ENCODE measurements around the gene GLIPR2. TPM values are rescaled to one million over a fixed set of nuclear protein-coding genes. Genes with fewer than 3 reads are reported as not detected.
A peak's percentile ranks its signal among the peaks of the same experiment; 100 is the strongest.

The GLIPR2 gene
- total RNA-seq, 2 donors from 2014 or later, result 11.0 to 27.1 TPM

DNA sequence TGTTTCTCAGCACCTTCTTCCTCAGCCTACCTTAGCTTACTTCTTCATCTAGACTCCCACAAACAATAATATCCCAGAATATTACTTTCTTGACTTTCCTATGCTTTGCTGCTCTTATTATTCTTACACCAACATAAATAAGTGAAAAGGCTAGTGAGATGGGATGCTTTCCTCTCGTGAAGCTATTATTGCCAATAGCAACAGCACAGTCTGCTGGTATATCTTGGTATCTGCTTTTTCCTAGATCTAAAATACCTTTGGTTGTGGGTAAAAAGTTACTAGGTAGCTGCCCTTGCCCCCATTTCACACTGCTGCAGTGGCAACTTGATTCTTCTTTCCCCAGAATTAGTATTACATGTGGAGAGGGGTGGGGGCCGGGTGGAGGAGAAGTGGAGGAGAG is 26.1 kb upstream of the GLIPR2 start:
- no peaks in the 10 kb centered on the region for H3K4me1 Mint-ChIP-seq (ENCODE audit: low read depth in 2 of 2)
- no peaks in the 10 kb centered on the region for H3K27me3 Mint-ChIP-seq
- ATAC-seq (no peak), DNase-seq (ENCODE audit: low spot score) (no peak)
- no peaks in the 10 kb centered on the region for H3K36me3 Mint-ChIP-seq
- no peaks in the 10 kb centered on the region for H3K9me3 Mint-ChIP-seq
- H3K27ac Mint-ChIP-seq, result no peak overlapping the region
- no peak overlapping the region for H3K4me3 Mint-ChIP-seq

DNA sequence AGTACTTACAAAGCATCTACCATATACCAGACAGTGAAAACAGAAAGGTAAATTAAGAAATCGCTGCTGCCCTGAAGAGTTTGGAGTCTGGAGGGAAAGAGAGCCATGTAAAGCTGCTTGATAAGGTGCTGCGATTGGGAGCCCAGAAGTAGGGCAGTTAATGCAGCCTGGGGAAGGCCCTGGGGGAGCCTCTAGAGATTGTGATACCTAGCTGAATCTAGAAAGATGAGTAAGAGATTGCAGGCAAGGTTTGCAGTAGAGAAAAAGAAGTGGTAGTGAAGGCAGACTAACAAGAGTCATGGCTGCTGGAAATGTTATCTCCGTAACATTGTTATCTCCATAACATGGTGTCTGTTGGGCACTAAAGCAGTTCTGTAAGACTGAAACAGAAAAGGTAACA is 24.0 kb upstream of the GLIPR2 start:
- Mint-ChIP-seq H3K4me3 (no peak overlapping the region), H3K9me3 (no peaks in the 10 kb centered on the region), H3K27ac (no peak overlapping the region), H3K27me3 (no peaks in the 10 kb centered on the region), H3K36me3 (no peaks in the 10 kb centered on the region), H3K4me1 (ENCODE audit: low read depth in 2 of 2) (peaks cover 0 to 6% of the 10 kb centered on the region in 2 donors)
- DNase-seq (ENCODE audit: low spot score) (no peak), ATAC-seq (no peak)

- Mint-ChIP-seq H3K4me3 (no peak overlapping the region), H3K27me3 (no peaks in the 10 kb centered on the region), H3K27ac (no peak overlapping the region), H3K36me3 (no peaks in the 10 kb centered on the region), H3K4me1 (ENCODE audit: low read depth in 2 of 2) (peaks cover 0 to 6% of the 10 kb centered on the region in 2 donors), H3K9me3 (no peaks in the 10 kb centered on the region)
- no peak for DNase-seq (ENCODE audit: low spot score)
- ATAC-seq, result no peak
These were observed 22.5 kb upstream of the GLIPR2 start for GRCh38 chr9:36113999-36114398.

DNA sequence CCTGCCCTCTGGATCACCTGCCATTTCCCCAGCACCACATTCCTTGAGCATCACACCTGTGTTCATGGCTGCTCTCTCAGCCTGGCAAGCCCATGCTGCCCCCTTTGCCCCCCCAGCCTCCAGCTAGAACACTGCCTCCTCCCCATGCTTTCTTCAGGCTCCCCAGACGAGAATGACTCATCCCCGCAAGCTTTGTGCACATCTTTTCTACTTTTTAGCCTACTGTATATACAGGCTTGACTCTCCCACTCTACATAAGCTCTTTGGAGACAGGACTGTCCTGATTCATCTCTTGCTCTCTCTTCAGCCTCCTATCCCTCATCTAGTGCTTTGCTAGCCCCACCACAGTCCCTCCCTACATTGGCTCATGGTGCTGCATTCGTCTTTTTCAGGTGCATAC is 19.9 kb upstream of the GLIPR2 start:
- Mint-ChIP-seq H3K4me3 (no peak overlapping the region), H3K27ac (no peak overlapping the region), H3K9me3 (no peaks in the 10 kb centered on the region), H3K27me3 (no peaks in the 10 kb centered on the region), H3K4me1 (ENCODE audit: low read depth in 2 of 2) (peaks cover 0 to 6% of the 10 kb centered on the region in 2 donors), H3K36me3 (no peaks in the 10 kb centered on the region)
- ATAC-seq (no peak), DNase-seq (ENCODE audit: low spot score) (no peak)

DNA sequence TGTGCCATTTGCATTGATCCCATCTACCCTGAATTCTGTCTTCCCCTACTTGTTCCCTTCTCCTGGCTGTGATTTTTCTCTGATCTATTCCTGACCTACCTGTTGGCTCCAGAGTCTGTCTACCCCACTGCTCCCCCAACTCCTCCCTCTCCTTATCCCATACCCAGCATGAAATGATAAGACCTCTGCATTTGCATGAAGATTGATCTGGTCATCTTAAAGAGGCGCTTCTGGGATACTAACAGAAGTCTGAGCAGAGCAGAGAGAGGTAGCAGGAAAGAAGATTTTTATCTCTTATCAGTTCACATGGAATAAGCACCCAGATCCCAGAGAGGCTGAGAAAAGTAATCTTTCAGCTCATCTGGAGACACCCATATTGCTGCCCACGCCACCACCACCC is 18.3 kb upstream of the GLIPR2 start:
- H3K27me3 Mint-ChIP-seq, result no peaks in the 10 kb centered on the region
- H3K4me3 Mint-ChIP-seq, result no peak overlapping the region
- H3K36me3 Mint-ChIP-seq, result no peaks in the 10 kb centered on the region
- peaks cover 0 to 6% of the 10 kb centered on the region in 2 donors for H3K4me1 Mint-ChIP-seq (ENCODE audit: low read depth in 2 of 2)
- no peak overlapping the region for H3K27ac Mint-ChIP-seq
- ATAC-seq (no peak), DNase-seq (ENCODE audit: low spot score) (no peak)
- H3K9me3 Mint-ChIP-seq, result no peaks in the 10 kb centered on the region

GRCh38 chr9:36118706-36119105 is 17.8 kb upstream of the GLIPR2 start:
- DNase-seq (ENCODE audit: low spot score) (no peak), ATAC-seq (no peak)
- Mint-ChIP-seq H3K9me3 (no peaks in the 10 kb centered on the region), H3K27ac (no peak overlapping the region), H3K27me3 (no peaks in the 10 kb centered on the region), H3K4me1 (ENCODE audit: low read depth in 2 of 2) (peaks cover 0 to 6% of the 10 kb centered on the region in 2 donors), H3K4me3 (no peak overlapping the region), H3K36me3 (no peaks in the 10 kb centered on the region)

DNA sequence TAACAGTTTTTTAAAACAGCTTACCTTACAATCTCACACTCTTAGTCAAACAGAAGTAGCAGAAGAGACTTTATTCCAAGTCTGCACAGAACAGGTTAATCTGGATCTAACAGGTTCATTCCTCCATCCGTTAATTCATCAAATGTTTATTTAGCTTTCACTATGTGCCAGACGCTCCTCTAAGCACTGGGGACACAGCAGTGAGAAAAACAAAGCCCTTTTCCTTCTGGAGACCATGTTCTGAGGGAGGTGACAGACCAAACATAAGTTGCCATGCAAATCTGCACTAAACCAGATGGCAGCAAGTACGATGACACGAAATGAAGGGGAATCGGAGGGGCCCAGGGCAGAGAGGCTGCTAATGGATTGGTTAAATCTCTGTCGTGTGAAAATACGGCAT is 17.1 kb upstream of the GLIPR2 start:
- no peak overlapping the region for H3K4me3 Mint-ChIP-seq
- no peaks in the 10 kb centered on the region for H3K9me3 Mint-ChIP-seq
- no peaks in the 10 kb centered on the region for H3K27me3 Mint-ChIP-seq
- H3K27ac Mint-ChIP-seq, result no peak overlapping the region
- ATAC-seq (no peak), DNase-seq (ENCODE audit: low spot score) (no peak)
- no peaks in the 10 kb centered on the region for H3K36me3 Mint-ChIP-seq
- H3K4me1 Mint-ChIP-seq (ENCODE audit: low read depth in 2 of 2), result peaks cover 0 to 6% of the 10 kb centered on the region in 2 donors

GRCh38 chr9:36120705-36121104 is 15.8 kb upstream of the GLIPR2 start:
- Mint-ChIP-seq H3K27me3 (no peaks in the 10 kb centered on the region), H3K4me3 (no peak overlapping the region), H3K27ac (no peak overlapping the region), H3K36me3 (no peaks in the 10 kb centered on the region), H3K9me3 (no peaks in the 10 kb centered on the region), H3K4me1 (ENCODE audit: low read depth in 2 of 2) (peaks cover 0 to 10% of the 10 kb centered on the region in 2 donors)
- DNase-seq (ENCODE audit: low spot score) (no peak), ATAC-seq (no peak)

GRCh38 chr9:36121971-36122370 is 14.6 kb upstream of the GLIPR2 start:
- ATAC-seq (no peak), DNase-seq (ENCODE audit: low spot score) (no peak)
- Mint-ChIP-seq H3K27ac (no peak overlapping the region), H3K27me3 (no peaks in the 10 kb centered on the region), H3K9me3 (no peaks in the 10 kb centered on the region), H3K36me3 (no peaks in the 10 kb centered on the region), H3K4me3 (no peak overlapping the region), H3K4me1 (ENCODE audit: low read depth in 2 of 2) (peaks cover under 1 to 4% of the 10 kb centered on the region in 2 donors)

GRCh38 chr9:36123515-36123914 is 13.0 kb upstream of the GLIPR2 start:
- Mint-ChIP-seq H3K27ac (no peak overlapping the region), H3K9me3 (no peaks in the 10 kb centered on the region), H3K4me3 (no peak overlapping the region), H3K36me3 (no peaks in the 10 kb centered on the region), H3K27me3 (no peaks in the 10 kb centered on the region), H3K4me1 (ENCODE audit: low read depth in 2 of 2) (peaks cover 16 to 18% of the 10 kb centered on the region in 2 donors)
- DNase-seq (ENCODE audit: low spot score) (no peak), ATAC-seq (no peak)

DNA sequence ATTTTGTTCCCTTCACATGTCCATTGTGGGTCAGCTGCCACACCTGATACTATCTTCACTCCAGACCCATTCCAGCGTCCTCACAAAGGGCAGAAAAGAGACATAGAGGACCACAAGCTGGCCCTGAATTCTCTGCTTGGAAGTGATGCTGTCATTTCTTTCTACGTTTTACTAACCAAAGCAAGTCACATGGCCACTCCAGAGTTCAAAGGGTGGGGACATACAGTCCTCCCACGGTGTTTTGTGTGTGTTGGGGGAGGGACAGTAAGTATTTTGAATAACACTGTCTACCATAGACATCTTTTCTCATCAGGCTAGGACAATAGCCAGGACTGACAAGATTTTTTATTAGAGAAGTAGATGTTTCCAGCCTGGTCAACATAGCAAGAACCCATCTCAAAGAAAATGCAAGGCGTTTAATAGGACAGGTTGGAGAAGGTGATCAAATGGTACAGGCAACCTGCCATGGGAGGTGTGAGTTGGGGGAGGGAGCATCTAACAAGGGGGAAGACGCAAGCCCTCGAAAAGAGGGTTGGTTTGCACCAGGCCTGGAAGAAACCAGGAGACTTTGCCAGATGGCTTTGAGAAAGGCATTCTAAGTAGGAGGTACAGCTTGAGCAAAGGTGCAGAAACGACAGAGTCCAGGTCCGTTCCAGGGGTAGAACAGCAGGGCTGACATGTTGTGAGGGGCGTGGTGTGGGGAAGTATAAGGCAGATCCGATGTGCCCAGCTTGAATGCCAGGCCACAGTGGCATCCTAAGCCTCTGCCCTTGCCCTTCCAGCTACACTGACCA is 11.3 kb upstream of the GLIPR2 start:
- H3K36me3 Mint-ChIP-seq, result no peaks in the 10 kb centered on the region
- ATAC-seq (no peak), DNase-seq (ENCODE audit: low spot score) (no peak)
- H3K4me1 Mint-ChIP-seq (ENCODE audit: low read depth in 2 of 2), result peaks cover 16 to 18% of the 10 kb centered on the region in 2 donors
- H3K4me3 Mint-ChIP-seq, result no peak overlapping the region
- no peaks in the 10 kb centered on the region for H3K9me3 Mint-ChIP-seq
- no peak overlapping the region for H3K27ac Mint-ChIP-seq
- no peaks in the 10 kb centered on the region for H3K27me3 Mint-ChIP-seq

DNA sequence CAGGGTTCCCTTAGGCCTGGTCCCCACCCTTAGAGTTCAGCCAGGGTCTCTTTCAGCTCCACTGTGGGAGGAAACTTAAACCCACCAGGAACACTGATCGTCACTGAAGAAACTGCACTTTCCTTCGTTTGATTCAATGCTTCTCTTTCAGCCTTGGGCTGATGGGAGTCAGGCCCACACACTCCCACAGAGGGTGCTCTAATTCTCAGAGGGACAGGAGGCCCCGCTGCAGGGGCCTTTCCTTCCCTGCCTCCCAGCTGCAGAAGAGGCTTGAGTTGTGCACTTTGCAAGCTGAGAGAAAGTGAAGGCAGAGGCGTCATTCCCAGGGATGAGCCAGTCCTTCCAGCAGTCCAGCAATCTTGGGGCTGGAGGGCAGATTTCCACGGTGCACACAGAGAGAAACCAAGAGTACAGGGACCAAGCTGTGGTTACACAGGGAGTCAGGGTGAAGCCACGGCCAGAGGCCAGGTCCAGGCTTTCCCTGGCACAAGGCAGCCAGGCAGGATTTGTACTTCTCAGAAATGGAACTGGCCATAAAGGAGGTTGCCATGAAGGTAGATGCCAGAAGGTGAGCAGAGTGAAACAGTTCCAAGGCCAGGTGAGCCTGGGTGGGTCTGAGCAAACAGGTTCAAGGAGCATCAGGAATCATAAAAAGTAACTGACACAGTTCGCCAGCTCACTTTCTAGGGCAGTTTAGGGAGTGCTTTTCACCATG is 10.4 kb upstream of the GLIPR2 start:
- Mint-ChIP-seq H3K27me3 (no peaks in the 10 kb centered on the region), H3K27ac (no peak overlapping the region), H3K36me3 (no peaks in the 10 kb centered on the region), H3K4me1 (ENCODE audit: low read depth in 2 of 2) (peaks cover 16 to 18% of the 10 kb centered on the region in 2 donors), H3K9me3 (no peaks in the 10 kb centered on the region), H3K4me3 (no peak overlapping the region)
- no peak for ATAC-seq
- no peak for DNase-seq (ENCODE audit: low spot score)

GRCh38 chr9:36127652-36128244 is 8.8 kb upstream of the GLIPR2 start:
- no peak for DNase-seq (ENCODE audit: low spot score)
- Mint-ChIP-seq H3K27me3 (no peaks in the 10 kb centered on the region), H3K4me1 (ENCODE audit: low read depth in 2 of 2) (peaks cover 16 to 18% of the 10 kb centered on the region in 2 donors), H3K27ac (peak overlapping the region in 1 of 2 donors; percentile 5), H3K9me3 (no peaks in the 10 kb centered on the region), H3K4me3 (no peak overlapping the region), H3K36me3 (no peaks in the 10 kb centered on the region)
- ATAC-seq, result peak; percentile 38 to 61

DNA sequence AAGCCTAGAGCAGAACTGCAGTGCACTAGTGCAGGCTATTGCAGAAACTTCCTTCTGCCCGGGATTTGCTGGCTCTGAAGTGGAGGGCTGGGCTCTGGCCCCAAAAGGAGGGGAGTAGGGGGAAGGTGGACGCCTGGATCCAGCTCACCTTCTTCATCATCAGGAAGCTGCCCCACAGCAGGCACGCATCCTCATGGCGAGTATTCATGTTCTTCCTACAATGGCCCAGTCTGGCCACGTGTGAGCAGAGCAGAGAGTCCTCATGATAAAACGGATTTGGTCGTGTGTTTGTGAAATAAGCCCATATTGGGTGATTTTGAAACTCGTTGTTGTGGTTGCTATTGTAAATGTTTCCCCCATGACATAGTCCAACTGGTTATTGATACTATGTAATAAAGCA is 8.2 kb upstream of the GLIPR2 start:
- no peak for DNase-seq (ENCODE audit: low spot score)
- no peaks in the 10 kb centered on the region for H3K9me3 Mint-ChIP-seq
- no peaks in the 10 kb centered on the region for H3K27me3 Mint-ChIP-seq
- H3K4me1 Mint-ChIP-seq (ENCODE audit: low read depth in 2 of 2), result peaks cover 16 to 18% of the 10 kb centered on the region in 2 donors
- no peak overlapping the region for H3K4me3 Mint-ChIP-seq
- ATAC-seq, result no peak
- H3K27ac Mint-ChIP-seq, result peak overlapping the region in 1 of 2 donors; percentile 5
- no peaks in the 10 kb centered on the region for H3K36me3 Mint-ChIP-seq
